GM19193 (cell line): ENCODE data around the gene USH2A.

Experiments used
- POLR2A ChIP-seq: IDR thresholded peaks from 4 replicates; pipeline ENCODE4 v1.6.1; 2011; ENCODE audit not compliant: insufficient read depth, insufficient read length; ENCODE audit errors: extremely low read depth

USH2A gene

DNA sequence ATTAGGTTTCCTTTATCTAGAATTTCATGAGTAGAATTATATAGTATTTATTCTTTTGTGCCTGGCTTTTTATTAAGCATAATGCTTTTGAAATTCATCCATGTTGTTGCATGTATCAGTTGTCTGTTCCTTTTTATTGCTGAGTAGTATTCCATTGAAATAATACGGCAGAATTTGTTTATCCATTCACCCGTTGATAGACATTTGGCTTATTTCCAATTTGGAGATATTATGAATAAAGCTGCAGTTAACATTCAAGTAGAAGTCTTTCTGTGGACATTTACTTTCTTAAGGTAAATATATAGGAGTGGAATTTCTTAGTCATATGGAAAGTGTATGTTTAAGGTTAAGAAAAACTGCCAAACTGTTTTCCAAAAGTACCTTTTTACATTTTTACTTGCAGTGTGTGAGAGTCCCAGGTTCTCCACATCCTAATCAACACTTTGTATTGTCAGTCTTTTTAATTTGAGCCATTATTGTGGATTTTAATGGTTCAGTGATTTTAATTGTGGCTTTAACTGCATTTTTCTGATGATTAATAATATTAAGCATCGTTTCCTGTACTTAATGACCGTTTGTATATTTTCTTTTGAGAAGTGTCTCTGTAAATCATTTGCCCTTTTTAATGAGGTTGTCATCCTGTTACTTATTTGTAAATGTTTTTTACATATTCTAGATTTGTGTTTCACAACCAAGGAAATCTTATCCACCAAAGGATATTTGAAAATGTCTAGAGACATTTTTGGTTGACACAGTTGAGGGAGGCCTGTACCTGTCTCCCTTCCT, 833.4 kb downstream of the USH2A start:
- no peak for TF ChIP-seq POLR2A

DNA sequence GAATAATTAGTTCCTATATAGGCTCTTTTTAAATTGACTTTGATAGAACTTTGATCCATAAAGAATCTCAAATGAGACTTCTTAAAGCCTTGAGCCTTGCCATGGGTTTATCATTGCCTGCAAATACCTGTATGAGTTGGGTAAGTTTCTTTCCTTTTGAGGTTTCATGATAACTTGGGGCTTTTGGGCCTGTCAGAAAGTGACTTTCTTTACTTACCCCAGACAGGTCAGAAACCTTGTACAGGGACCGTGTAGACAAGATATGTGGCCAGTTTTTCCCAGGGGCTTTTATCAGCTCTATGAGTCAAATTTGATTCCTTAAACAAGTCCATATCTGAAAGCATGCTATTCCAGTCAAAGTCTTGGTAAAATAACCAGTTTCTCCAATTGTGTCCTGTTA, 838.9 kb downstream of the USH2A start:
- TF ChIP-seq POLR2A: no peak

DNA sequence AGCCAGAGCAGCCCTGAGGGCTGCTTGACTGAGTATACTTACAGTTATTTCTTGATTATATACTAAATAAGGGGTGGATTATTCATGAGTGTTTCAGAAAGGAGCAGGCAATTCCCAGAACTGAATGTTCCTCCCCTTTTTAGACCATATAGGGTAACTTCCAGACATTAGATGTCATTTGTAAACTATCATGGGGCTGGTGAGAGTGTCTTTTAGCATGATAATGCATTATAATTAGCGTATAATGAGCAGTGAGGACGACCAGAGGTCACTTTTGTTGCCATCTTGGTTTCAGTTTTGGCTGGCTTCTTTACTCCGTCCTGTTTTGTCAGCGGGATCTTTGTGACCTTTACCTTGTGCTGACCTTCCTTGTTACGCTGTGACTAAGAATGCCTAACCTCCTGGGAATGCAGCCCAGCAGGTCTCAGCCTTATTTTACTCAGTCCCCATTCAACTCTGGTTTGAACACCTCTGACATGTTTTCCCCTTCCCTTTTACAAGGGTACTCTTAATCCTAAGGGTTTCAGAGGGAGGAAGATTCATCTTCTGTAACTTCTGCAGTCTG, 840.0 kb downstream of the USH2A start:
- no peak for TF ChIP-seq POLR2A

DNA sequence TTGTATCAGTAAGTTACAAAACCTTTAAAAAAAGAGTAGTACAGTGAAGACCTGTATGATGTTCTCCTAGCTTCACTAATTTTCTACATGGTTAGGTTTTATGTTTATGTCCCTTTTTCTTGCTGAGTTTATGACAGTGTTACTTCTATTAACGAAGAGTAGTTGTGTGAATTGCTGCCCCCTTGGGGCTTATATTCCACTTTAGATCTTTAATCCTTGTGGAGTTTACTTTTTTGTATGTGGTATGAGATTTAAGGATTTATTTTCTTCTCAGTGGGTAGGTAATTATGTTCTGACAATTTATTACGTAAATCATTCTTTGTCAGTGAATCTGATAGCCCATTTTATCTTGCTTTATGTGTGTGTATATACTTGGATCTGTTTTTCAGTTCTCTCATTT, 841.4 kb downstream of the USH2A start:
- no peak for TF ChIP-seq POLR2A
